Measurements from ENCODE around the gene PPP1R3A. TPM values are rescaled to one million over a fixed set of nuclear protein-coding genes. Genes with fewer than 3 reads are reported as not detected.

Gene PPP1R3A
- total RNA-seq, 4 donors from 2014 or later: not detected

DNA sequence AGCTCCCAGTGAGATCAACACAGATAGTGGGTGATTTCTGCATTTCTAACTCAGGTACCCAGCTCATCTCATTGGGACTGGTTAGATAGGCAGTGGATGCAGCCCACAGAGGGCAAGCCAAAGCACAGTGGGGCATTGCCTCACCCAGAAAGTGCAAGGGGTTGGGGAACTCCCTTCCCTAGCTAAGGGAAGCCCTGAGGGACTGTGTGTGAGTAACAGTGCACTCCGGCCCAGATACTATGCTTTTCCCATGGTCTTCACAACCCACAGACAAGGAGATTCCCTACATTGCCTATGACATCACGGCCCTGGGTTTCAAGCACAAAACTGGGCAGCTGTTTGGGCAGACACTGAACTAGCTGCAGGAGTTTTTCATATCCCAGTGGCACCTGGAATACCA lies 62.8 kb downstream of the PPP1R3A start:
- Histone ChIP-seq H3K4me1 (no peaks in the 10 kb centered on the region), H3K9me3 (no peaks in the 10 kb centered on the region), H3K27me3 (no peaks in the 10 kb centered on the region), H3K27ac (no peak overlapping the region), H3K4me3 (no peak overlapping the region), H3K36me3 (no peaks in the 10 kb centered on the region)
- TF ChIP-seq, protein P1, sequence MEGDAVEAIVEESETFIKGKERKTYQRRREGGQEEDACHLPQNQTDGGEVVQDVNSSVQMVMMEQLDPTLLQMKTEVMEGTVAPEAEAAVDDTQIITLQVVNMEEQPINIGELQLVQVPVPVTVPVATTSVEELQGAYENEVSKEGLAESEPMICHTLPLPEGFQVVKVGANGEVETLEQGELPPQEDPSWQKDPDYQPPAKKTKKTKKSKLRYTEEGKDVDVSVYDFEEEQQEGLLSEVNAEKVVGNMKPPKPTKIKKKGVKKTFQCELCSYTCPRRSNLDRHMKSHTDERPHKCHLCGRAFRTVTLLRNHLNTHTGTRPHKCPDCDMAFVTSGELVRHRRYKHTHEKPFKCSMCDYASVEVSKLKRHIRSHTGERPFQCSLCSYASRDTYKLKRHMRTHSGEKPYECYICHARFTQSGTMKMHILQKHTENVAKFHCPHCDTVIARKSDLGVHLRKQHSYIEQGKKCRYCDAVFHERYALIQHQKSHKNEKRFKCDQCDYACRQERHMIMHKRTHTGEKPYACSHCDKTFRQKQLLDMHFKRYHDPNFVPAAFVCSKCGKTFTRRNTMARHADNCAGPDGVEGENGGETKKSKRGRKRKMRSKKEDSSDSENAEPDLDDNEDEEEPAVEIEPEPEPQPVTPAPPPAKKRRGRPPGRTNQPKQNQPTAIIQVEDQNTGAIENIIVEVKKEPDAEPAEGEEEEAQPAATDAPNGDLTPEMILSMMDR (IDR thresholded peaks at IDR 0.05): no peak
- TF ChIP-seq POLR2A (IDR thresholded peaks at IDR 0.05): no peak
- no peak for DNase-seq

DNA sequence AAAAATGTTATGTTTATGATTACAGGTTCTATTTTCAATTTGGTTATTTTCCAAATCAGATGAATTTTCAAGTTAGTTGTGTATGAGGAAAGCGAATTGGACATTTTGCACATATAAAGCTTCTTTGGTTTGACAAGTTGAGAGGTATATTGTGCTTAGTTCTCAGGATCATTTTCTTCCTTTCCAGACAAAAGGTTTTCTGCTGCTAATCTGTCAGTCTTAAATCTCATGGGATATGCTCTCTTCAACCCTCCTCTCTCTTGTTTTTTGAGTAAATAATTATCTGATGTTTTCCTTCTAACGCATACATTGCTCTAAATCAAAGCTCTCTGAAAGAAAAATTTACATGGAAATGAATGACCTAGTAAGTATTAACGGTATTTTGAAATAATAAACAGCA lies 77.9 kb downstream of the PPP1R3A start:
- no peak overlapping the region for H3K27ac ChIP-seq
- no peak for DNase-seq
- no peaks in the 10 kb centered on the region for H3K9me3 ChIP-seq
- TF ChIP-seq, protein P1 (IDR thresholded peaks at IDR 0.05): no peak
- no peak for TF ChIP-seq POLR2A (IDR thresholded peaks at IDR 0.05)
- H3K4me1 ChIP-seq: no peaks in the 10 kb centered on the region
- H3K4me3 ChIP-seq: no peak overlapping the region
- no peaks in the 10 kb centered on the region for H3K36me3 ChIP-seq
- no peaks in the 10 kb centered on the region for H3K27me3 ChIP-seq

DNA sequence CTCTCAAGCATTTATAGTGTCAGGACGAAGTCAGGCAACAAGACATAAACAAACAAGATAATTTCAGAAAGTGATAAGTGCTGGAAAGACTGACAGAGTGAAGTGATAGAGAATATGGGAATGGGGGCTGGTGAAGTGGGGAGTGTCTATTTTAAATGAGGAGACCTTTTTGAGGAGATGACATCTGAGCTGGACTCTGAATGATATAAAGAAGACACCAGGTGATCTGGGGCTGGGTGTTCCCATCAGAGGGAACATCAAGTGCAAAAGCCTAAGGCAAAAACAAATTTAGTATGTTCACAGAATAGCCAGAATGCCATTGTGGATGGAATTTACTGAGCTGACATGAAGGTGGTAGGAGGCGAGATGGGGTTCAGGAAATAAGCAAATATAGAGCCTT lies 83.4 kb downstream of the PPP1R3A start:
- no peak for DNase-seq
- H3K27ac ChIP-seq: no peak overlapping the region
- H3K4me3 ChIP-seq: no peak overlapping the region
- H3K9me3 ChIP-seq: no peaks in the 10 kb centered on the region
- H3K27me3 ChIP-seq: no peaks in the 10 kb centered on the region
- H3K4me1 ChIP-seq: no peaks in the 10 kb centered on the region
- H3K36me3 ChIP-seq: no peaks in the 10 kb centered on the region
- TF ChIP-seq, protein P1 (IDR thresholded peaks at IDR 0.05): no peak
- no peak for TF ChIP-seq POLR2A (IDR thresholded peaks at IDR 0.05)

DNA sequence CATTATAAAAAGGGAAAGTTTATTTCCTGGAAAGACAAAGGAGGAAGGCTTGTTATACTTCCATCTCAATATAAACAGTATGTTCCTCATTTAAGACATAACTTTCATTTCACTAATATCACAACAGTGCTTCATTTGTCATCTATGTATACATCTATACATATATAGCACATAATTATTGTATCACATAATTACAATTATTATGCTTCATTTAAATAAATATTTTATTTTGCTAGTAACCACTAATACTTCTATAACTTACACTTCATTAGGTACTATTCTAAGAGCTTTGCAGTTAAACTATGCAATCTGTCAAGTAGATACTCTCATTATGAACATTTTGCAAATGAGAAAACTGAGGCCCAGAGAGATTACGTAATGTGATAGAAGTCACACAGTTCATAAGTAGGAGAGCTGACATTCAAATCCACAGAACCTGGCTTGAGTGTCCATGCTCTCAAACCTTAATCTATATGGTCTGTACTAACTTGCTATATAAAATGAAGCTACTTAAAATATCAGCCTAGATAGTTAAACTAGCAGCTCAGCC lies 86.5 kb downstream of the PPP1R3A start:
- H3K36me3 ChIP-seq: no peaks in the 10 kb centered on the region
- H3K4me1 ChIP-seq: no peaks in the 10 kb centered on the region
- no peak for DNase-seq
- no peak overlapping the region for H3K27ac ChIP-seq
- H3K27me3 ChIP-seq: no peaks in the 10 kb centered on the region
- H3K4me3 ChIP-seq: no peak overlapping the region
- TF ChIP-seq, protein P1 (IDR thresholded peaks at IDR 0.05): no peak
- no peak for TF ChIP-seq POLR2A (IDR thresholded peaks at IDR 0.05)
- H3K9me3 ChIP-seq: no peaks in the 10 kb centered on the region

DNA sequence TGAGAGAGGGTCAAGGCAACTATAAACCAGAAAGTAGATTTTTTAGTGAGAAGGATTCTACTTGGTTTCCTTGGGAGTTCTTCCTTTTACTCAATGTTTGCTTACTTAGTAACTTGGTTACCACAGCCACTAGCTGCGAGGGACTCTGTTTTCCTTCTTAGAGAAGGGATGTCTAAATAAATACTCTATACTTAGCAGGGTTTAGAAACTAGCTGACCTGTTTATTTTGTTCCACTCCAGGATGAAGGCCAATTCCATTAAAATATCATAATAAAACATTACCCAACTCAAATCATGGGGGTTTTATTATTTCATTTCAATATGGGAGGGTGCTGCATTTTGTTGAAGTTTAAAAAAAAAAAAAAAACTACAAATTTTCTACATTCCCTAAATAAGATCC lies 87.3 kb downstream of the PPP1R3A start:
- DNase-seq: no peak
- H3K27me3 ChIP-seq: no peaks in the 10 kb centered on the region
- no peaks in the 10 kb centered on the region for H3K4me1 ChIP-seq
- no peak overlapping the region for H3K4me3 ChIP-seq
- TF ChIP-seq POLR2A (IDR thresholded peaks at IDR 0.05): no peak
- TF ChIP-seq, protein P1 (IDR thresholded peaks at IDR 0.05): no peak
- H3K36me3 ChIP-seq: no peaks in the 10 kb centered on the region
- no peak overlapping the region for H3K27ac ChIP-seq
- H3K9me3 ChIP-seq: no peaks in the 10 kb centered on the region

DNA sequence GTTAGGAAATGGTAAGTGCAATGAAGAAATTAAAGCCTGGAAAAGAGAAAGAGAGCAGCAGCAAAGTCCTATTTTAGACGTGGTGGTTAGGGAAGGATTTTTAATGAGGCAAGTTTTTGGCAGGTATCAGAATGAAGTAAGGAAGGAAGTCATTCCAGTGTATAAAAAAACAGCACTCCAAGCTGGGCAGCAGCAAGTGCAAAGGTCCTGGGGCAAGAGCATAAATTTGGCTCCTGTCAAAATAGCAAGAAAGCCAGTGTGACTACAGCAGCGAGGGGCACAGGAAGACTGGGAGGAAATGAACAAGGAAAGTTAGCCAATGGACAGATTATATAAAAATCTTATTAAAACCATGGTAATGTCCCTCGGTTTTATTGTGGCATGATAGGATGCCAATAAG lies 90.2 kb downstream of the PPP1R3A start:
- no peak overlapping the region for H3K27ac ChIP-seq
- no peak overlapping the region for H3K4me3 ChIP-seq
- TF ChIP-seq, protein P1 (IDR thresholded peaks at IDR 0.05): no peak
- H3K36me3 ChIP-seq: no peaks in the 10 kb centered on the region
- no peak for DNase-seq
- H3K9me3 ChIP-seq: no peaks in the 10 kb centered on the region
- no peaks in the 10 kb centered on the region for H3K4me1 ChIP-seq
- no peaks in the 10 kb centered on the region for H3K27me3 ChIP-seq

Data from Peyer's patch (tissue), 4 donors.